GM18502 (cell line): ENCODE data around the gene BRCA1.
"Not testable (repeated sequence)": the region's sequence is repeated elsewhere in the genome, so short reads cannot be mapped to it uniquely, and the experiment has no call there.

Experiments
- ATAC-seq: cut with Tn5 transposase; IDR thresholded peaks from one replicate; pipeline ENCODE4 v1.9.1; 2021; ENCODE audit warnings: mild to moderate bottlenecking; ENCODE audit not compliant: unreplicated experiment, poor library complexity

The BRCA1 gene

GRCh38 chr17:43135454-43135819, 10.3 kb upstream of the BRCA1 start:
- no peak for ATAC-seq

GRCh38 chr17:43134774-43135453, 9.8 kb upstream of the BRCA1 start:
- no peak for ATAC-seq

GRCh38 chr17:43133439-43133838, 8.3 kb upstream of the BRCA1 start:
- not testable (repeated sequence) for ATAC-seq

GRCh38 chr17:43132117-43132516, 7.0 kb upstream of the BRCA1 start:
- no peak for ATAC-seq

- ATAC-seq: no peak
Observed at GRCh38 chr17:43129671-43130010, 4.5 kb upstream of the BRCA1 start.

GRCh38 chr17:43127333-43127876, 2.2 kb upstream of the BRCA1 start:
- not testable (repeated sequence) for ATAC-seq

GRCh38 chr17:43126911-43127290, 1.7 kb upstream of the BRCA1 start:
- no peak for ATAC-seq

GRCh38 chr17:43125967-43126910, 1.1 kb upstream of the BRCA1 start:
- ATAC-seq: no peak

- no peak for ATAC-seq
Observed at GRCh38 chr17:43118679-43119615, 6.2 kb downstream of the BRCA1 start.

GRCh38 chr17:43114151-43114552, 11.0 kb downstream of the BRCA1 start:
- ATAC-seq: no peak

GRCh38 chr17:43106552-43106951, 18.6 kb downstream of the BRCA1 start:
- no peak for ATAC-seq

GRCh38 chr17:43105146-43105545, 20.0 kb downstream of the BRCA1 start:
- no peak for ATAC-seq

- ATAC-seq: no peak
Observed at GRCh38 chr17:43104665-43105064, 20.5 kb downstream of the BRCA1 start.

GRCh38 chr17:43095364-43095763, 29.8 kb downstream of the BRCA1 start:
- ATAC-seq: not testable (repeated sequence)

GRCh38 chr17:43094129-43094835, 30.9 kb downstream of the BRCA1 start:
- no peak for ATAC-seq

GRCh38 chr17:43092901-43093300, 32.3 kb downstream of the BRCA1 start:
- no peak for ATAC-seq

- no peak for ATAC-seq
Observed at GRCh38 chr17:43090022-43090421, 35.1 kb downstream of the BRCA1 start.

- no peak for ATAC-seq
Observed at GRCh38 chr17:43085474-43085873, 39.7 kb downstream of the BRCA1 start.

GRCh38 chr17:43079641-43080302, 45.4 kb downstream of the BRCA1 start:
- ATAC-seq: no peak
